ENCODE results near the gene PLD1. TPM values are rescaled to one million over a fixed set of nuclear protein-coding genes. Genes with fewer than 3 reads are reported as not detected.

The PLD1 gene
- total and polyA plus RNA-seq, 10 of the 15 experiments (the other 5 are each of a cell fraction or from before 2014, with no cell fraction given): 2.9 to 108 (median 3.6) TPM

- Histone ChIP-seq H3K27me3 (replicated peaks in 1 of 2; ENCODE audit: control insufficient read depth in 2 of 2, insufficient read depth in 2 of 2, low read length in 1 of 2) (no peaks in the 10 kb centered on the region), H3K27ac (ENCODE audit: control insufficient read depth, insufficient read depth) (peak overlapping the region; percentile 32; the same call in 1 of the 2 replicates), H2AFZ (ENCODE audit: control insufficient read depth, low read depth, low read length) (peak overlapping the region; percentile 5; the same call in 1 of the 2 replicates), H3K9ac (ENCODE audit: control insufficient read depth, insufficient read depth, low read length) (no peak overlapping the region; the same call in 1 of the 2 replicates), H3K4me3 (no peak overlapping the region), H3K9me3 (replicated peaks; ENCODE audit: control insufficient read depth, insufficient read depth, low read length) (no peaks in the 10 kb centered on the region; the same call in 2 of the 3 replicates), H3K4me1 (ENCODE audit: control insufficient read depth, insufficient read depth, low read length) (peaks cover 7% of the 10 kb centered on the region), H4K20me1 (ENCODE audit: control insufficient read depth, insufficient read depth) (no peaks in the 10 kb centered on the region), H3K79me2 (ENCODE audit: control insufficient read depth, insufficient read depth, low read length) (no peaks in the 10 kb centered on the region), H3K36me3 (ENCODE audit: control insufficient read depth in 2 of 2, insufficient read depth in 2 of 2, low read length in 1 of 2) (no peaks in the 10 kb centered on the region; a peak in 1 of 4 replicates), H3K4me2 (ENCODE audit: control insufficient read depth, insufficient read depth) (no peak overlapping the region)
- no TSS peak for BruUV-seq (replicated peaks)
- ChIA-PET POLR2A (no interaction called here), SMC1A (ENCODE audit: uncharacterized antibody, unreplicated experiment) (interaction anchor here (0.9 to 4.9 kb wide), 4 partner anchors 13 to 175 kb away, joined by 3 to 42 read pairs (median 8); no protein-coding TSS in a partner anchor), CTCF (interaction anchor here (0.9 to 4.3 kb wide), 5 partner anchors 8 to 179 kb away, joined by 3 to 19 read pairs (median 8); no protein-coding TSS in a partner anchor), RAD21 (ENCODE audit: unreplicated experiment) (interaction anchor here (0.7 to 1.8 kb wide), 3 partner anchors 20 to 174 kb away, joined by 3 to 6 read pairs (median 3); no protein-coding TSS in a partner anchor)
- WGBS (ENCODE audit: insufficient coverage, insufficient replicate concordance, low lambda C conversion rate, missing lambda C conversion rate): 35% methylated on average over 3 of the region's 3 CpGs
- DNase-seq (ENCODE audit: low read depth, low spot score): no peak
- in situ Hi-C loops (cut with MboI) (no loop called here), intact Hi-C loops (cut with micrococcal nuclease; ENCODE audit: unreplicated experiment) (no loop called here)
- no peak for TF ChIP-seq CHD1 (IDR thresholded peaks at IDR 0.05; ENCODE audit: low read depth, low read length)
- peak; percentile 6; the same call in 1 of the 2 replicates for TF ChIP-seq ZNF384 (IDR thresholded peaks at IDR 0.05; ENCODE audit: borderline replicate concordance, low read depth, low read length)
- TF ChIP-seq SPI1 (IDR thresholded peaks at IDR 0.05; ENCODE audit: borderline replicate concordance, insufficient read depth, low read depth, low read length): peak; percentile 71; the same call in 1 of the 2 replicates
- TF ChIP-seq SUZ12 (IDR thresholded peaks at IDR 0.05; ENCODE audit: unreplicated experiment): no peak
- FAIRE-seq: no peak
- peak; percentile 31 for ATAC-seq
Measured at GRCh38 chr3:171654809-171655208, 155.5 kb downstream of the PLD1 start.

- H3K4me2 ChIP-seq (ENCODE audit: control insufficient read depth, insufficient read depth): no peak overlapping the region
- WGBS (ENCODE audit: insufficient coverage, insufficient replicate concordance, low lambda C conversion rate, missing lambda C conversion rate): 90% methylated on average over 1 of the region's 1 CpG
- TF ChIP-seq ZBTB40 (IDR thresholded peaks at IDR 0.05; ENCODE audit: borderline replicate concordance) (no peak), POU2F2 (IDR thresholded peaks at IDR 0.05; ENCODE audit: borderline replicate concordance, low read depth, low read length) (no peak), MTA2 (IDR thresholded peaks at IDR 0.05; ENCODE audit: low read depth) (no peak)
- POLR2A ChIA-PET: interaction anchor here (0.7 kb wide), 2 partner anchors 10 to 1072 kb away, joined by 5 to 6 read pairs; no protein-coding TSS in a partner anchor
- no peak for ATAC-seq
- no peaks in the 10 kb centered on the region; a peak in 1 of 4 replicates for H3K36me3 ChIP-seq (ENCODE audit: control insufficient read depth in 2 of 2, insufficient read depth in 2 of 2, low read length in 1 of 2)
- SMC1A ChIA-PET (ENCODE audit: uncharacterized antibody, unreplicated experiment): interaction anchor here (1.0 to 1.7 kb wide), 6 partner anchors 13 to 175 kb away, joined by 3 to 9 read pairs (median 4); no protein-coding TSS in a partner anchor
- H3K4me1 ChIP-seq (ENCODE audit: control insufficient read depth, insufficient read depth, low read length): peaks cover 7% of the 10 kb centered on the region
- CTCF ChIA-PET: interaction anchor here (0.9 to 4.4 kb wide), 7 partner anchors 11 to 179 kb away, joined by 3 to 26 read pairs (median 6); no protein-coding TSS in a partner anchor
- BruUV-seq (replicated peaks): no TSS peak
- H3K27me3 ChIP-seq (replicated peaks in 1 of 2; ENCODE audit: control insufficient read depth in 2 of 2, insufficient read depth in 2 of 2, low read length in 1 of 2): no peaks in the 10 kb centered on the region
- no peak overlapping the region for H3K9ac ChIP-seq (ENCODE audit: control insufficient read depth, insufficient read depth, low read length)
- in situ Hi-C loops (cut with MboI) (no loop called here), intact Hi-C loops (cut with micrococcal nuclease; ENCODE audit: unreplicated experiment) (no loop called here)
- peak overlapping the region; percentile 5; the same call in 1 of the 2 replicates for H2AFZ ChIP-seq (ENCODE audit: control insufficient read depth, low read depth, low read length)
- no peak overlapping the region for H3K4me3 ChIP-seq
- RAD21 ChIA-PET (ENCODE audit: unreplicated experiment): interaction anchor here (1.0 to 1.3 kb wide), 2 partner anchors 40 to 118 kb away, joined by 3 to 5 read pairs; no protein-coding TSS in a partner anchor
- no peaks in the 10 kb centered on the region for H3K79me2 ChIP-seq (ENCODE audit: control insufficient read depth, insufficient read depth, low read length)
- no peak for FAIRE-seq
- no peaks in the 10 kb centered on the region; the same call in 2 of the 3 replicates for H3K9me3 ChIP-seq (replicated peaks; ENCODE audit: control insufficient read depth, insufficient read depth, low read length)
- H4K20me1 ChIP-seq (ENCODE audit: control insufficient read depth, insufficient read depth): no peaks in the 10 kb centered on the region
- H3K27ac ChIP-seq (ENCODE audit: control insufficient read depth, insufficient read depth): no peak overlapping the region
- DNase-seq (ENCODE audit: low read depth, low spot score): no peak
Measured at GRCh38 chr3:171654326-171654725, 156.0 kb downstream of the PLD1 start.

Data from GM12878 (cell line).